Superior temporal gyrus (tissue), 1 donor: Measurements from ENCODE around the gene IRS1.

Experiments used
- DNase-seq: peaks from one replicate; pipeline ENCODE4 v3.0.0-alpha.2; 2016; ENCODE audit errors: extremely low spot score

Gene IRS1

GRCh38 chr2:226727251-226727650, 72.4 kb downstream of the IRS1 start:
- DNase-seq, result no peak

- DNase-seq, result no peak
Measured at GRCh38 chr2:226726546-226726945, 73.1 kb downstream of the IRS1 start.

GRCh38 chr2:226725126-226725860, 74.3 kb downstream of the IRS1 start:
- no peak for DNase-seq

- DNase-seq, result no peak
Measured at GRCh38 chr2:226721541-226721940, 78.1 kb downstream of the IRS1 start.

- DNase-seq, result no peak
Measured at GRCh38 chr2:226720948-226721347, 78.7 kb downstream of the IRS1 start.

GRCh38 chr2:226717719-226718118, 81.9 kb downstream of the IRS1 start:
- DNase-seq, result no peak

- DNase-seq, result no peak
Measured at GRCh38 chr2:226716126-226716525, 83.5 kb downstream of the IRS1 start.

- DNase-seq, result no peak
Measured at GRCh38 chr2:226715347-226715990, 84.2 kb downstream of the IRS1 start.

- DNase-seq, result no peak
Measured at GRCh38 chr2:226712941-226713340, 86.7 kb downstream of the IRS1 start.

- no peak for DNase-seq
Measured at GRCh38 chr2:226711606-226712296, 87.9 kb downstream of the IRS1 start.

- DNase-seq, result no peak
Measured at GRCh38 chr2:226707499-226707898, 92.1 kb downstream of the IRS1 start.

GRCh38 chr2:226705965-226706364, 93.7 kb downstream of the IRS1 start:
- DNase-seq, result no peak

- no peak for DNase-seq
Measured at GRCh38 chr2:226705133-226705886, 94.3 kb downstream of the IRS1 start.

GRCh38 chr2:226703514-226703913, 96.1 kb downstream of the IRS1 start:
- DNase-seq, result no peak

- no peak for DNase-seq
Measured at GRCh38 chr2:226702376-226702775, 97.2 kb downstream of the IRS1 start.

- no peak for DNase-seq
Measured at GRCh38 chr2:226701052-226701451, 98.6 kb downstream of the IRS1 start.

GRCh38 chr2:226699321-226699720, 100.3 kb downstream of the IRS1 start:
- no peak for DNase-seq

- DNase-seq, result no peak
Measured at GRCh38 chr2:226698671-226699070, 100.9 kb downstream of the IRS1 start.

GRCh38 chr2:226694586-226695284, 104.9 kb downstream of the IRS1 start:
- no peak for DNase-seq

- DNase-seq, result no peak
Measured at GRCh38 chr2:226694149-226694548, 105.5 kb downstream of the IRS1 start.

- no peak for DNase-seq
Measured at GRCh38 chr2:226693521-226693920, 106.1 kb downstream of the IRS1 start.
